Activated CD4-positive, alpha-beta T cell treated with anti-CD3 and anti-CD28 coated beads, Interleukin-2, Interleukin-4, amounts not matched to agents 100 ng/mL and 50 ng/mL, durations not matched to agents 16 hours and 8 hours (primary cell): ENCODE results near the gene TTC32.

ENCODE experiments used
- DNase-seq: peaks from one replicate; pipeline ENCODE4 v3.0.0-alpha.2; 2020; ENCODE audit warnings: low spot score

The TTC32 gene

DNA sequence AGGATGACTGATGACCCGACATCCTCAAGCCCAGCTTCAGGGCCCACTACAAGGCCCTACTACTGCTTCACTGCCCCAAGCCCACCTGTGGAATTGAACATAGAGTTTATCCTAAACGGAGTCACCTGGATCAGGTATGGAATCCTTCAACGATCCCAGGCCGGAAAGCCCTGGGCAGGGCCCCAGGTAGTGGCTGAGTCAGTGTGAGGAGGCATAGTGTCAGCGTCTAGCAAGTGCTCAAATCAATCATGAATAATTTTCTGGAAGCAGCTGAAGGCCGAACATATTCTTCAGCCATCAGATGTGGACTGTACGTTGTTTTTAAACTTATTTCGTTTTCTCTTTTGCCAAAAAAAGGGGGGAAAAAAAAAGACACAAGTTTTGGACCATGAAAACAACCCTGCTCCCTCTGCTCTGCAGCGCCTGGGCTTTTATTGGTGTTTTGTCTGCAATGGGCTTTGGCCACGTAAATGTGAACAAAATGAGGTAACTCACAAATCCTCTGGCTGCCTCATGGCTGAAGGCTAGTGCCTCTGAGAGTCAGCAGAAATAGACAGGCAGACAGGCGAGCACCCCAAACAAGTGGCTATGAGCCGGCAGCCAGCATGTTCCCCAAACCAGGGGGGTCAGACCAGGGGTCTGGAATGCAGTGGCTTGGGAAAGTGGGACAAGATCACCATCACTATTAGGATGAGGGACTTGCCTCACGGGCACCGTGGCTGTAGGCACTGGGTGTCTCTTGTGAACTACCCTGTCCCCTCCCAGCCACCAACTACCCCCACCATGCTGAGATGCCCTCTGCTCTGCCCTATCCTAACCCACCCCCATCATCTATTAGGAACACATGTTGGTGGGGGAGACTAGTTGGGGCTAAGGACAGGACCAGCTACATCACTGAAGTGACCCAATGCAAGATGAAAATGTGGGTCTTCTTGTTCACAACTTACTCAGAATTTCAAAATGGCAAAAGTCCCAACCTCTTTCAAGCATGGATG is 51.4 kb downstream of the TTC32 start:
- DNase-seq: no peak

DNA sequence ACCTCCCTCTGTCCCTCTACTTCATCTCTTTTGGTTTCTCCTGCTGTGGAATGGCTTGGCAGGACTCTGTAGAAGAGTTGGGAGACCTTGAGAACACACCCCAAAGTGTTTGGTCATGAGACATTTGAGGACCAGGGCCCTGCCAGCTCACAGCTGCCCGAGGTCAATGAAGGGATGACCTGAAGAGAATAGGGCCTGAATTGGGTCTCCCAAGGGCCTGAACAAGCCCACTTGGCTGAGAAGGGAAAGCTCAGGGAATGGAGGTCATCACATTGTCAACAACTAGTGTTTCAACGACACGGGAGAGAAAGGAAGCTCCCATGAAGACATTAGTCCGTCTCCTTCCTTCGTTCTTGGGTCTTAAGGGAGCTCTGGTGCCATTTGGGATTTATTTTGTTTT is 52.8 kb downstream of the TTC32 start:
- DNase-seq: no peak

DNA sequence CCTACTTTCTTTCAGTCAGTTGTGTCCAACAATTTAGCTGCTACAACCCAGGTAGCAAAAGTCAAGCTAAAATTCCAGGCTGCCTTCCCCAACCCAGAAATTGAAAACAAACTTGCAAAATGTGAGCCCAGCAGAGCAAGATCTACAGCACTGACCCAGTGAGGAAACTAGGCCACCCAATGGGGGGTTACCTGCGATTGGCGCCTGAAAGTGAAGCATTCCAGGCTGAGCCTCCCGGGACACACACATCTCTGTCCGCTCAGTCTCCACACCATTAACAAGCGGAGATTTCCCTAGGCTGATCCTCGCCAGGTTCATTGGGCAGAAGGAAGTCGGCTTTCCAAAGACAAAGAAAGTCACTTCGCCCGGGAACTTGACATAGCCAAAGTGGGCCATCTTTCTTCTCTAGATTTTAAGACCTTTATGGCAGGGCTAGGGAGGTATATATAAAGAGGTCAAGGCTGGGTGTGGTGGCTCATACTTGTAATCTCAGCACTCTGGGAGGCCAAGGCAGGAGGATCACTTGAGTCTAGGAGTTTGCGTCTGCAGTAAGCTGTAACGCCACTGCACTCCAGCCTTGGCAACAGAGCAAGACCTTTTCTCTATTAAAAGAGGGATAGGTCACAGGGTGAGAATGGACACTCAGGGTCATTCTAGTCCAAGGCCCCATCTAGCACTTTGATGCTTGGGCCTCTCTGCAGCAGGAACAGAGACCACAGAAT is 53.6 kb downstream of the TTC32 start:
- no peak for DNase-seq

DNA sequence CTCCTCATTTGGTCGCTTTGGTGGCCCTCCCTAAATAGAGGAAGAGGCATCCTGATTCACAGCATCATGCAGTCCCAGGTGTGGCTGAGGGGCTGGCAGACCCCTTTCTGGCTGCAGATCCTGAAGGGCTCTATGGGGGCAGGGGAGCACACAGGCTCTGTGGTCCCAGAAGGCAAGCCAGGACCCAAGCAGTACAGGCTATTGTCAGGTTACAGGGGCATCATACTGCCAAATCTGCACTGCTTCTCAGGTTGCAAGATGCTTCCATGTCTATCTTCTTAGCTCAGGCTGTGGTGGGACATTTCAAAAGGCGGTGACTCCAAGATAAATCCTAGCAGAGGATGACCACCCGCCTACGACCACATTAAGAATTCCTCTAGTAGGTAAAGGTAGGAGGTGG is 54.3 kb downstream of the TTC32 start:
- DNase-seq: no peak
